ENCODE measurements around the gene SPANXA2.
"Not testable (repeated sequence)": the region's sequence is repeated elsewhere in the genome, so short reads cannot be mapped to it uniquely, and the experiment has no call there.

The SPANXA2 gene

GRCh38 chrX:141589408-141589807 is at the start of gene SPANXA2:
SPANXA2 (plus strand) TSS chrX:141589708; CDS start chrX:141589768, 60 bp downstream.
- DNase-seq (ENCODE audit: low read depth): not testable (repeated sequence)

GRCh38 chrX:141542551-141542950 is 47.0 kb upstream of the SPANXA2 start:
- DNase-seq (ENCODE audit: low read depth): not testable (repeated sequence)

- not testable (repeated sequence) for DNase-seq (ENCODE audit: low read depth)
Observed at GRCh38 chrX:141584638-141585037, 4.9 kb upstream of the SPANXA2 start, which contains the start of gene SPANXA1. SPANXA1 (minus strand) TSS chrX:141584738; CDS start chrX:141584678, 60 bp downstream.

GRCh38 chrX:141609111-141609510 is 19.6 kb downstream of the SPANXA2 start:
- DNase-seq (ENCODE audit: low read depth): no peak

GRCh38 chrX:141619336-141619735 is 29.8 kb downstream of the SPANXA2 start:
- DNase-seq (ENCODE audit: low read depth): no peak

- DNase-seq (ENCODE audit: low read depth): no peak
Observed at GRCh38 chrX:141632124-141632523, 42.6 kb downstream of the SPANXA2 start.

GRCh38 chrX:141638550-141638949 is 49.0 kb downstream of the SPANXA2 start:
- DNase-seq (ENCODE audit: low read depth): no peak
